Body of pancreas (tissue), 4 donors: ENCODE measurements around the gene SEPTIN5. TPM values are rescaled to one million over a fixed set of nuclear protein-coding genes. Genes with fewer than 3 reads are reported as not detected.

Source experiments
- ATAC-seq: fragments of 150-250 bp; one replicate; pipeline ENCODE4 v1.9.1; 2016
- DNase-seq, 4 donors: peaks; one replicate each; pipeline ENCODE4 v3.0.0-alpha.2; 2019
- H3K27ac ChIP-seq, 4 donors: fragments of 200-600 bp; sonication (generic); 1 replicate in 3 of 4; 2 replicates in 1 of 4; pipeline versions ENCODE4 v1.5.1 to v1.6.1; 2016 to 2019; ENCODE audit warnings: mild to moderate bottlenecking in 1 of 4, mixed read lengths in 1 of 4, moderate library complexity in 1 of 4
- H3K27me3 ChIP-seq, 2 donors: fragments of 200-600 bp; sonication (generic); one replicate each; pipeline ENCODE4 v1.6.0; 2016; ENCODE audit warnings: mild to moderate bottlenecking in 1 of 2
- H3K36me3 ChIP-seq, 2 donors: fragments of 200-600 bp; sonication (generic); replicated peaks in 1 of 2; 2 replicates each; pipeline ENCODE4 v1.5.1; 2016; ENCODE audit warnings: low read depth in 2 of 2; ENCODE audit not compliant: insufficient read depth in 1 of 2
- H3K4me1 ChIP-seq: fragments of 200-600 bp; sonication (generic); one replicate; pipeline ENCODE4 v1.6.0; 2016
- H3K4me3 ChIP-seq, 2 donors: fragments of 200-600 bp; sonication (generic); 1 replicate in 1 of 2; 2 replicates in 1 of 2; pipeline ENCODE4 v1.5.1; 2016 to 2019
- H3K9me3 ChIP-seq, 3 donors: fragments of 200-600 bp; sonication (generic); 1 replicate in 2 of 3; 2 replicates in 1 of 3; pipeline ENCODE4 v1.5.1; 2016
- POLR2A ChIP-seq, 3 donors: fragments of 450-650 bp; IDR thresholded peaks; one replicate each; pipeline ENCODE4 v1.6.1; 2016; ENCODE audit warnings: antibody characterized with exemption in 3 of 3, mild to moderate bottlenecking in 2 of 3
- WGBS, 2 donors: methylation state at CpG; one replicate each; pipeline ENCODE4 v1.1.5; 2017; 5-methylcytosine and 5-hydroxymethylcytosine counted together
- intact Hi-C: fragments of 100-400 bp; cut with DNase I; formaldehyde crosslinking; loops from one replicate; pipeline ENCODE4 v1.15.1; 2023
- total RNA-seq, 2 donors: library from RNA; depleted of rRNA; stranded (reverse); fragments of >200 nt; gene quantifications; one replicate each; pipeline ENCODE4 v1.1.0, GENCODE V29; 2016
- TF ChIP-seq, protein P1 (sequence below), 7 experiments: fragments of 450-650 bp in 4 of 7; fragments of 200-600 bp in 3 of 7; sonication (generic) in 3 of 7; IDR thresholded peaks; one replicate each; pipeline ENCODE4 v1.5.1; 2016 to 2019; ENCODE audit warnings: antibody characterized with exemption in 7 of 7

SEPTIN5 gene
- total RNA-seq, result 10 to 100 TPM; 15.0 to 15.2 TPM

GRCh38 chr22:19714312-19715187 is at the start of gene SEPTIN5:
Gene SEPTIN5 (plus strand): TSS chr22:19714503. CDS start chr22:19714589, 86 bp downstream.
- intact Hi-C loops, result no loop called here
- ATAC-seq, result peak; percentile 31
- Histone ChIP-seq H3K4me1 (peaks cover 32% of the 10 kb centered on the region), H3K27ac (no peak within 1 kb of the TSS), H3K27me3 (no peaks in the 10 kb centered on the region), H3K4me3 (peak within 1 kb of the TSS; percentile 45 to 74), H3K36me3 (no peaks in the 10 kb centered on the region), H3K9me3 (no peaks in the 10 kb centered on the region)
- DNase-seq, result peak in 1 of 4 donors; percentile 32
- TF ChIP-seq POLR2A (IDR thresholded peaks at IDR 0.05), result no peak
- TF ChIP-seq, protein P1, sequence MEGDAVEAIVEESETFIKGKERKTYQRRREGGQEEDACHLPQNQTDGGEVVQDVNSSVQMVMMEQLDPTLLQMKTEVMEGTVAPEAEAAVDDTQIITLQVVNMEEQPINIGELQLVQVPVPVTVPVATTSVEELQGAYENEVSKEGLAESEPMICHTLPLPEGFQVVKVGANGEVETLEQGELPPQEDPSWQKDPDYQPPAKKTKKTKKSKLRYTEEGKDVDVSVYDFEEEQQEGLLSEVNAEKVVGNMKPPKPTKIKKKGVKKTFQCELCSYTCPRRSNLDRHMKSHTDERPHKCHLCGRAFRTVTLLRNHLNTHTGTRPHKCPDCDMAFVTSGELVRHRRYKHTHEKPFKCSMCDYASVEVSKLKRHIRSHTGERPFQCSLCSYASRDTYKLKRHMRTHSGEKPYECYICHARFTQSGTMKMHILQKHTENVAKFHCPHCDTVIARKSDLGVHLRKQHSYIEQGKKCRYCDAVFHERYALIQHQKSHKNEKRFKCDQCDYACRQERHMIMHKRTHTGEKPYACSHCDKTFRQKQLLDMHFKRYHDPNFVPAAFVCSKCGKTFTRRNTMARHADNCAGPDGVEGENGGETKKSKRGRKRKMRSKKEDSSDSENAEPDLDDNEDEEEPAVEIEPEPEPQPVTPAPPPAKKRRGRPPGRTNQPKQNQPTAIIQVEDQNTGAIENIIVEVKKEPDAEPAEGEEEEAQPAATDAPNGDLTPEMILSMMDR (IDR thresholded peaks at IDR 0.05), result no peak
- 0 to 2% methylated on average over 22 to 93 of the region's 106 CpGs for WGBS, 2 donors

GRCh38 chr22:19664951-19665783 is 49.1 kb upstream of the SEPTIN5 start:
- DNase-seq, result no peak

DNA sequence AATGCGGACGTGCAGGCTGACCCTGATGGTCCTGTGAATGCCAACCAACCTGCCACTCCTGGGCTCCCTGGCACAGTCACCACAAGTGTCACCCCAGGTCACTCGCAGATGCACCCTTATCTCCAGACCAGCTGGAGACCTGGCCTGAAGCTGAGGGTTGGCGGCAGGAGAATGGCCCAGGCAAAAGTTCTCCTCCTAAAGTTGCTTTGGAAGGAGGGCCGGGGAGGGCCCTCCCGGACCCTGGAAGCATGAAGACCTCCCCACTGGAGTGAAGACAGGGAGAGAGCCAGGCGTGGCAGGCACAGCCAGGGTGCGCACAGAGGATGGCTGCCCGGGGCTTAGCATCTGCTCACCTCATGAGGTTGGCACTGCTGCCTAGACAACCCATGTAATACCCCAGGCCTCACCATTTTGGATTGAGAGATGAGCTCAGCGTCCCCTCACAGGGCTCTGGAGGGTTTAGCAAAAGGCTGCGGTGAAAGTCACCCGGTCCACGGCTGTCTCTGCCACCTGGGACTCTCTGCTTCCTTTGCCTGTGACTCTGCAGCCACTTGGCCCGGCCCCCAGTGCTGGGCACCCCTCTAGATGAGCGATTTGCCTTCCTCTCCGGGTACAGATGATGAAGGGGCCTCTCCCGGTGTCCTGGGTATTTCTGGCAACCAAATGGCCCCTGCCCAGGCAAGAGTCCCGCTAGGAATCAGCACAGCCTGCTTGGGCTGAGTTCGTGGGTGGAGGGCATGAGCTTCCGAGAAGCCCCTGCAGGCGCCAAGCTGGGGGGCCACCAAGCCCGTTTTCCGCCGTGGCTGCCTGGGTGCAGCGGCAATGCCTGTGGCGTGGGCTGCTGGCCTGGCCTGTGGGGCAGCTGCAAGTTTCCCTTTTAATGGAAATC is 48.3 kb upstream of the SEPTIN5 start:
- Histone ChIP-seq H3K4me1 (no peaks in the 10 kb centered on the region), H3K9me3 (no peaks in the 10 kb centered on the region), H3K27me3 (no peaks in the 10 kb centered on the region), H3K36me3 (no peaks in the 10 kb centered on the region), H3K4me3 (no peak overlapping the region), H3K27ac (no peak overlapping the region)
- intact Hi-C loops, result no loop called here
- 74 to 76% methylated on average over 14 to 24 of the region's 26 CpGs for WGBS, 2 donors
- no peak for DNase-seq
- no peak for ATAC-seq
- no peak for TF ChIP-seq POLR2A (IDR thresholded peaks at IDR 0.05)
- TF ChIP-seq, protein P1 (IDR thresholded peaks at IDR 0.05), result no peak

More at GRCh38 chr22:19664951-19665783, 49.1 kb upstream of the SEPTIN5 start:
- no peak for TF ChIP-seq POLR2A (IDR thresholded peaks at IDR 0.05)
- TF ChIP-seq, protein P1 (IDR thresholded peaks at IDR 0.05), result no peak
- no peaks in the 10 kb centered on the region for H3K36me3 ChIP-seq
- no peaks in the 10 kb centered on the region for H3K4me1 ChIP-seq
- intact Hi-C loops, result no loop called here
- no peak overlapping the region for H3K27ac ChIP-seq
- WGBS, 2 donors, result 86 to 87% methylated on average over 18 to 19 of the region's 19 CpGs
- no peaks in the 10 kb centered on the region for H3K27me3 ChIP-seq
- no peaks in the 10 kb centered on the region for H3K9me3 ChIP-seq
- no peak overlapping the region for H3K4me3 ChIP-seq
- ATAC-seq, result no peak

DNA sequence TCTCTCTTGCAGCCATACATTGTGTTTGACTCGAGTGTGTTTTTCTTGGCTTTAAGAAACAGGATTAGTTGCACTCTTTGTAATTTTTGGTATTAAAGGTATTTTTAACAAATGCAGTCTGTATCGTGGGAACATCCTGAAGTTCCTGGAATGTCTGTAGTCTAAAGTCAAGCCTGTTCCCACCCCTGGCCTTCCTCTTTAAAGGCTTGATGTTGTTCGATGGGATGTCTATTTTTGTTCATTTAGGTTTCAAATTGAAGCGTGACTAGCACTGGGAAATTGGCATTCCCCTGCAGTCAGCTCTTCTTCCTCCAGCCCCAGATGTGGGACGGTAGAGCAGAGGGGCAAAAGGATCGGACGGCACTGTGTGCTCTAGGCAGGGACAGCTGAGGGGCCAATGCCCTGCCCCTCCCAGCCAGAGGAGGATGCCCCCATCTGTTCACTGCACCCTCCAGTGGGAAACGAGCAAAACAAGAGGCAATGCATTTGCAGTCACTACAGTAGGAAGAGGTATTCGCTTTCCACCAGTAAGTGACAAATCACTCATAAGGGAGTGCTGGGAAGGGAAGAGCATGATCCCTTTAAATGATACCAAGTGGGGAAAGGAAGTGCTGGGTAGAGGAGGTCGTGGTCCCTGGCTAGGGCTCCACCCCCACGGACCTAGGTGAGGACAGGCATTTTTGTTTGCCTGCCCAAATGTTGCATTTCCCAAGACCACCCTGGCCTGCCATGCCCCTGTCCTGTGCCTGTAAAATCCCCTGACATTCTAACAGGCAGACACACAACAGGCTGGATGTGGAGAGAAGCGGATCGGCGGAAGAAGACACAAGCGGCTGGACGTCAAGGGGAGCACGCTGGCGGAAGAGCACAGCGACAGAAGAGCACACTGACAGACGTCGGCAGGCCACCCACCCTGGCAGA is 47.4 kb upstream of the SEPTIN5 start:
- Histone ChIP-seq H3K27ac (no peak overlapping the region), H3K4me3 (no peak overlapping the region), H3K4me1 (no peaks in the 10 kb centered on the region), H3K27me3 (no peaks in the 10 kb centered on the region), H3K36me3 (no peaks in the 10 kb centered on the region), H3K9me3 (no peaks in the 10 kb centered on the region)
- TF ChIP-seq, protein P1 (IDR thresholded peaks at IDR 0.05), result no peak
- no peak for TF ChIP-seq POLR2A (IDR thresholded peaks at IDR 0.05)
- no peak for DNase-seq
- no peak for ATAC-seq
- 62 to 65% methylated on average over 21 of the region's 21 CpGs for WGBS, 2 donors
- intact Hi-C loops, result no loop called here
